OCI-LY7 (cell line): Measurements from ENCODE around the gene FAM24A. TPM values are rescaled to one million over a fixed set of nuclear protein-coding genes. Genes with fewer than 3 reads are reported as not detected.
"Not testable (repeated sequence)": the region's sequence is repeated elsewhere in the genome, so short reads cannot be mapped to it uniquely, and the experiment has no call there.

ENCODE experiments used
- BruUV-seq: library from RNA; stranded (reverse); fragments of 400-500 nt; replicated peaks from 2 replicates; lab custom pipeline; 2021; lab: Mats Ljungman, UMichigan
- CTCF ChIA-PET: fragments of 300-600 bp; sonication (Branson Sonifier 250); formaldehyde crosslinking; loops from one replicate; lab custom pipeline; 2022; ENCODE audit warnings: antibody characterized with exemption; ENCODE audit not compliant: unreplicated experiment; lab: Charles Lee
- POLR2A ChIA-PET: fragments of 300-600 bp; sonication (Branson Sonifier 250); formaldehyde crosslinking; loops from one replicate; lab custom pipeline; 2022; ENCODE audit warnings: antibody characterized with exemption; lab: Charles Lee
- DNase-seq: peaks from one replicate; pipeline ENCODE4 v3.0.0-alpha.2; 2015; ENCODE audit warnings: low spot score
- H2AFZ ChIP-seq: fragments of 200-600 bp; sonication (generic), shearing (Covaris generic); 2 replicates; pipeline ENCODE4 v1.6.1; 2014; ENCODE audit warnings: mild to moderate bottlenecking, antibody characterized with exemption, low read length, moderate library complexity
- H3K27ac ChIP-seq: fragments of 200-600 bp; sonication (generic); 2 replicates; pipeline ENCODE4 v1.5.1; 2014; ENCODE audit warnings: mixed run types, low read depth, mild to moderate bottlenecking, moderate library complexity, low read length, inconsistent platforms; ENCODE audit not compliant: poor library complexity, severe bottlenecking
- H3K36me3 ChIP-seq: fragments of 200-600 bp; sonication (generic); 2 replicates; pipeline ENCODE4 v1.6.1; 2014; ENCODE audit warnings: mild to moderate bottlenecking, antibody characterized with exemption, low read length, moderate library complexity, mixed read lengths; ENCODE audit not compliant: insufficient read depth
- H3K4me1 ChIP-seq: fragments of 200-600 bp; sonication (generic); 2 replicates; pipeline ENCODE4 v1.5.1; 2014; ENCODE audit warnings: mild to moderate bottlenecking, low read length; ENCODE audit not compliant: insufficient read depth, poor library complexity, severe bottlenecking
- H3K4me2 ChIP-seq: fragments of 200-600 bp; sonication (generic); 2 replicates; pipeline ENCODE4 v1.6.1; 2014; ENCODE audit warnings: mild to moderate bottlenecking, low read length
- H3K4me3 ChIP-seq: fragments of 200-600 bp; sonication (generic); 2 replicates; pipeline ENCODE4 v1.5.1; 2014; ENCODE audit warnings: mild to moderate bottlenecking, low read depth, low read length; ENCODE audit not compliant: poor library complexity, severe bottlenecking
- H3K79me2 ChIP-seq: fragments of 200-600 bp; sonication (generic); 2 replicates; pipeline ENCODE4 v1.6.1; 2016; ENCODE audit warnings: low read depth, mild to moderate bottlenecking, low read length, moderate library complexity, mixed read lengths; ENCODE audit not compliant: insufficient read depth
- H3K9me2 ChIP-seq: fragments of 200-600 bp; sonication (generic); 2 replicates; pipeline ENCODE4 v1.6.1; 2016; ENCODE audit warnings: mild to moderate bottlenecking, low read length, mixed read lengths; ENCODE audit not compliant: insufficient read depth
- H3K9me3 ChIP-seq: fragments of 200-600 bp; sonication (generic); 2 replicates; pipeline ENCODE4 v1.6.1; 2014; ENCODE audit warnings: mild to moderate bottlenecking, mixed run types, low read length, mixed read lengths
- H4K20me1 ChIP-seq: fragments of 200-600 bp; sonication (generic); 2 replicates; pipeline ENCODE4 v1.6.1; 2014; ENCODE audit warnings: mild to moderate bottlenecking, antibody characterized with exemption, low read length, moderate library complexity, mixed read lengths; ENCODE audit not compliant: insufficient read depth
- EZH2phosphoT487 ChIP-seq: fragments of 200-600 bp; sonication (generic); IDR thresholded peaks from 2 replicates; pipeline ENCODE4 v1.6.1; 2018; ENCODE audit warnings: low read depth, borderline replicate concordance, mild to moderate bottlenecking, mixed run types, antibody characterized with exemption, low read length, moderate library complexity, mixed read lengths
- intact Hi-C: fragments of 100-400 bp; cut with micrococcal nuclease; formaldehyde crosslinking; loops from one replicate; pipeline ENCODE4 v1.10.0; 2022; ENCODE audit not compliant: unreplicated experiment
- total RNA-seq, 2 experiments: library from RNA; depleted of rRNA in 1 of 2; stranded (reverse); fragments of >200 nt in 1 of 2; shearing (Covaris generic) in 1 of 2; gene quantifications; 2 replicates each; pipeline ENCODE4 v1.2.3, GENCODE V29; 2014 to 2022
- TF ChIP-seq, protein P1 (sequence below): fragments of 200-600 bp; sonication (generic); conservative IDR thresholded peaks from 2 replicates; pipeline ENCODE4 v1.5.1; 2014; ENCODE audit warnings: mild to moderate bottlenecking, antibody characterized with exemption, low read length, moderate library complexity, mixed read lengths

The FAM24A gene
- total RNA-seq, 2 experiments from 2014 or later: not detected

DNA sequence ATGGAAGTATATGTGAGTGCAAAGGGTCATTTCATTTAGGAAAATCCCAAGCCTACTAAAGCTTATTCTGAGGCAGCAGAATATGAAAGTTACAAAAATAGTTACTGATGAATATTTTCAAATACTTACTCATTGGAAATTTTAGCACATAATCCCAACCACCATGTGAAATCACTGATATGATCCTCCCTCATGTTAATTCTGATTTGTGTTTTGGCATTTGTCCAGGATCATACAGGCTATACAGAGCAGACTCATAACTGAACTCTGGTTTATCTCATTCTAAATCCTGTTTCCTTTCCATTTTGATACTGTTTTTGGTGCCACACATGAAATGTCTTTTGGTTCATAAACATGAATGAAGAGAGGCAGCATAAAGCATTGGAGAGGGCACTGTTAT is 27.6 kb upstream of the FAM24A start:
- TF ChIP-seq, protein P1, sequence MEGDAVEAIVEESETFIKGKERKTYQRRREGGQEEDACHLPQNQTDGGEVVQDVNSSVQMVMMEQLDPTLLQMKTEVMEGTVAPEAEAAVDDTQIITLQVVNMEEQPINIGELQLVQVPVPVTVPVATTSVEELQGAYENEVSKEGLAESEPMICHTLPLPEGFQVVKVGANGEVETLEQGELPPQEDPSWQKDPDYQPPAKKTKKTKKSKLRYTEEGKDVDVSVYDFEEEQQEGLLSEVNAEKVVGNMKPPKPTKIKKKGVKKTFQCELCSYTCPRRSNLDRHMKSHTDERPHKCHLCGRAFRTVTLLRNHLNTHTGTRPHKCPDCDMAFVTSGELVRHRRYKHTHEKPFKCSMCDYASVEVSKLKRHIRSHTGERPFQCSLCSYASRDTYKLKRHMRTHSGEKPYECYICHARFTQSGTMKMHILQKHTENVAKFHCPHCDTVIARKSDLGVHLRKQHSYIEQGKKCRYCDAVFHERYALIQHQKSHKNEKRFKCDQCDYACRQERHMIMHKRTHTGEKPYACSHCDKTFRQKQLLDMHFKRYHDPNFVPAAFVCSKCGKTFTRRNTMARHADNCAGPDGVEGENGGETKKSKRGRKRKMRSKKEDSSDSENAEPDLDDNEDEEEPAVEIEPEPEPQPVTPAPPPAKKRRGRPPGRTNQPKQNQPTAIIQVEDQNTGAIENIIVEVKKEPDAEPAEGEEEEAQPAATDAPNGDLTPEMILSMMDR: no peak
- no peak for TF ChIP-seq EZH2phosphoT487
- Histone ChIP-seq H4K20me1 (no peaks in the 10 kb centered on the region), H3K9me3 (no peaks in the 10 kb centered on the region), H3K4me2 (no peak overlapping the region), H3K9me2 (no peaks in the 10 kb centered on the region), H2AFZ (no peak overlapping the region), H3K79me2 (peaks cover 12% of the 10 kb centered on the region; the same call in 1 of the 2 replicates), H3K4me1 (no peaks in the 10 kb centered on the region), H3K36me3 (no peaks in the 10 kb centered on the region), H3K4me3 (no peak overlapping the region), H3K27ac (no peak overlapping the region)
- intact Hi-C loops: no loop called here
- no peak for DNase-seq
- ChIA-PET POLR2A (no interaction called here), CTCF (no interaction called here)
- no TSS peak for BruUV-seq

DNA sequence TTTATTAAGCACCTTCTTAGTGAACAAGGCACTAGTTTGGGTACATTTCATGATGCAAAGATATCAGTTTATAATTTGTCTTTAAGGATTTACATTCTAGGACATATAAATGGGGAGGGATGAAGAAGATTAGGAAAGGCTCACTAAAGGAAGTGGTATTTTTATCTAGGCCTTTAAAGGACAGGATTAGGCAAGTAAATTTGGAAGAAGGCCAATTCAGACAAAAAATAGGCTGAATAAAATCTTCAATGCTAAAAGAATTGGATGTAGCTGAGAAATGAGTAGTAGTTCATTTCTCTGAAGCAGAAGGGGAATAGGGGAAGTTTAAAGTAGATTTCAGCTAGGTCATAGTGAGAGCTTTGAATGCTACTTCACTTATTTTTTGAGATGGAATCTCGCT is 26.2 kb upstream of the FAM24A start:
- no peaks in the 10 kb centered on the region for H4K20me1 ChIP-seq
- no peak overlapping the region for H3K4me2 ChIP-seq
- no peak for DNase-seq
- no peak overlapping the region for H2AFZ ChIP-seq
- no TSS peak for BruUV-seq
- no peaks in the 10 kb centered on the region for H3K79me2 ChIP-seq
- no peaks in the 10 kb centered on the region for H3K9me2 ChIP-seq
- ChIA-PET CTCF (no interaction called here), POLR2A (no interaction called here)
- no peaks in the 10 kb centered on the region for H3K9me3 ChIP-seq
- H3K4me3 ChIP-seq: no peak overlapping the region
- no peak overlapping the region for H3K27ac ChIP-seq
- TF ChIP-seq, protein P1: no peak
- no peak for TF ChIP-seq EZH2phosphoT487
- H3K4me1 ChIP-seq: no peaks in the 10 kb centered on the region
- H3K36me3 ChIP-seq: no peaks in the 10 kb centered on the region
- intact Hi-C loops: no loop called here

DNA sequence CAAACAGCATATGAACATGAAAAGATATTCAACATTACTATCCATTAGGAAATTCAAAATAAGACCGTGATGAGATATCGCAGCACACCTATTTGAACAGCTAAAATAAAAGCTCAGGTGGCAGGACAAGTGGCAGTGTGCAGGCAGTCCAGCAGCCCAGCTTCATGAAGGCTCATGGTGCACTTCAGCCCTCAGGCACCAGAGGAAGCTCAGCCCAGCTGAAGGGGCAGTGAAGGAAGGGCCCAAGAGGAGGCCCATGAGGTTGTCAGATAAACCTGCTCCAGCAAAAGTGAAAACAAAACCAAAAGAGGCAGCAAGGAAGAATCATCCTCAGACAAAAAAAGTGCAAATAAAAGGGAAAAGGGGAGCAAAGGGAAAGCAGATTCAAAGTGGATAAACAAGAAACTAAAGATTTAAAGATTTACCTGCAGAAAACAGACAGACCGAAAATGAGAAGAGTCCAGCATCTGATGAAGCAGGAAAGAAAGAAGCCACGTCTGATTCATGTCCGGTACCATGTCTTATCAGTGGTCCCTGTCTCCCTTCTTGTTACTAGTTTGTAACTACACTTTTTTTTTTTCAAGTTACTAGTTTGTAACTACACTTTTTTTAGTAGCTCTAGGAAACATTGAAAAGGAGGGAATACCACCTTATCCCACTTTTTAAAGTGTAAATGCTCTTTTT is 16.0 kb upstream of the FAM24A start:
- no peak overlapping the region for H3K27ac ChIP-seq
- no peaks in the 10 kb centered on the region for H3K4me1 ChIP-seq
- DNase-seq: no peak
- no TSS peak for BruUV-seq
- H3K4me2 ChIP-seq: no peak overlapping the region
- no peak for TF ChIP-seq EZH2phosphoT487
- TF ChIP-seq, protein P1: no peak
- no peaks in the 10 kb centered on the region for H3K9me2 ChIP-seq
- intact Hi-C loops: no loop called here
- H3K4me3 ChIP-seq: no peak overlapping the region
- CTCF ChIA-PET: no interaction called here
- H4K20me1 ChIP-seq: no peaks in the 10 kb centered on the region
- H3K79me2 ChIP-seq: no peaks in the 10 kb centered on the region
- POLR2A ChIA-PET: interaction anchor here (0.7 kb wide), 1 partner anchor 60 kb away, joined by 3 read pairs; the partner anchor contains the start of gene C10orf88
- H2AFZ ChIP-seq: no peak overlapping the region
- no peaks in the 10 kb centered on the region for H3K9me3 ChIP-seq
- H3K36me3 ChIP-seq: no peaks in the 10 kb centered on the region

DNA sequence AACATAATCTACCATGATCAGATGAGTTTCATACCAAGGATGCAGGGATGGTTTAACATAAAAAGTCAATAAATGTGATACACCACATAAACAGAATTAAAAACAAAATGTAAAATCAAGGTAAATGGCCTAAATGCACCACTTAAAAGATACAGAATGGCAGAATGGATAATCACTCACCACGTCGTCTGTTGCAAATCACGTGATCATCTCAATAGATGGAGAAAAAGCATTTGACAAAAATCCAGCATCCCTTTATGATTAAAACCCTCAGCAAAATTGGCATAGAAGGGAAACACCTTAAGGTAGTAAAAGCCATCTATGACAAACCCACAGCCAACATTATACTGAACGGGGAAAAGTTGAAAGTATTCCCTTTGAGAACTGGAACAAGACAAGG is 6.5 kb upstream of the FAM24A start:
- BruUV-seq: not testable (repeated sequence)

More for the DNA sequence above, 6.5 kb upstream of the FAM24A start:
- H3K9me3 ChIP-seq, CTCF ChIA-PET, H3K79me2 ChIP-seq, intact Hi-C loops, H3K9me2 ChIP-seq, DNase-seq, H3K27ac ChIP-seq, POLR2A ChIA-PET, H3K4me3 ChIP-seq, H4K20me1 ChIP-seq, H3K4me2 ChIP-seq, H2AFZ ChIP-seq, H3K4me1 ChIP-seq, H3K36me3 ChIP-seq: not testable (repeated sequence)
